ENCODE measurements around the gene SH3BGRL2. TPM values are rescaled to one million over a fixed set of nuclear protein-coding genes. Genes with fewer than 3 reads are reported as not detected.

The SH3BGRL2 gene
- total RNA-seq, 1 experiment from 2014 or later: 11.8 TPM

DNA sequence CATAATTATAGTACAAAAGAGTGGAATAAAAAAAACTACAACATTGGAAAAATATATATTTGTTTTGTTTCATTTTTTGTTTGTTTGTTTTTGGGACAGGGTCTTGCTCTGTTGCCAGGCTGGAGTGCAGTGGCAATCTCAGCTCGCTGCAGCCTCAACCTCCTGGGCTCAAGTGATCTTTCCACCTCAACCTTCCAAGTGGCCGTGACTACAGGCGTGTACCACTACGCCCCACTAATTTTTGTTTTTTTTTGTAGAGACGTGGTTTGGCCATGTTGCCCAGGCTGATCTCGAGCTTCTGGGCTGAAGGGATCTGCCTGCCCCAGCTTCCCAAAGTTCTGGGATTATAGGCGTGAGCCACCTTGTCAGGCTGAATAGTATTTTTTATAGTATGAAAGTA lies 41.4 kb upstream of the SH3BGRL2 start:
- Histone ChIP-seq H4K8ac (replicated peaks; ENCODE audit: insufficient read length, low read depth, low read length) (no peak overlapping the region), H3K79me1 (ENCODE audit: insufficient read depth, low read depth, low read length, poor library complexity, severe bottlenecking) (no peaks in the 10 kb centered on the region), H2AK5ac (ENCODE audit: insufficient read length, low read length) (no peak overlapping the region), H2BK20ac (ENCODE audit: low read depth, low read length, poor library complexity, severe bottlenecking) (no peak overlapping the region), H2AFZ (ENCODE audit: low read length) (no peak overlapping the region), H2BK5ac (ENCODE audit: insufficient read length, low read length) (no peak overlapping the region), H3K9ac (ENCODE audit: extremely low read depth, insufficient read length, low read length) (no peak overlapping the region), H4K20me1 (ENCODE audit: control insufficient read depth, insufficient read depth, insufficient read length) (no peaks in the 10 kb centered on the region), H3T11ph (ENCODE audit: low read length) (no peak overlapping the region), H3K9me3 (ENCODE audit: control insufficient read depth, low read depth, low read length) (no peaks in the 10 kb centered on the region), H3K4me1 (ENCODE audit: insufficient read depth, low read length) (no peaks in the 10 kb centered on the region), H3K23me2 (ENCODE audit: insufficient read length, low read depth, low read length, poor library complexity, severe bottlenecking) (no peaks in the 10 kb centered on the region), H3K18ac (ENCODE audit: insufficient read length, low read depth, low read length) (no peak overlapping the region), H3K27ac (ENCODE audit: insufficient read length, low read depth, low read length) (no peak overlapping the region), H3K14ac (ENCODE audit: insufficient read depth, low read length) (no peak overlapping the region), H3K56ac (ENCODE audit: insufficient read length, low read depth, low read length) (no peak overlapping the region), H2BK12ac (ENCODE audit: insufficient read length, low read depth, low read length) (no peak overlapping the region), H3K27me3 (ENCODE audit: insufficient read depth, low read length) (no peaks in the 10 kb centered on the region), H3K4ac (ENCODE audit: low read depth, low read length) (no peak overlapping the region), H3K23ac (ENCODE audit: insufficient read length, low read depth, low read length) (no peak overlapping the region), H2BK15ac (ENCODE audit: low read depth, low read length) (no peak overlapping the region), H4K91ac (ENCODE audit: insufficient read length, low read depth, low read length) (no peak overlapping the region), H3K4me2 (ENCODE audit: insufficient read depth, insufficient read length, low read length) (no peak overlapping the region), H4K5ac (ENCODE audit: insufficient read length, low read depth, low read length) (no peak overlapping the region), H3K79me2 (ENCODE audit: insufficient read depth, low read length) (no peaks in the 10 kb centered on the region), H2BK120ac (ENCODE audit: low read depth, low read length, poor library complexity, severe bottlenecking) (no peak overlapping the region)
- Mint-ChIP-seq H3K36me3 (ENCODE audit: insufficient read depth in 1 of 3, low read depth in 3 of 3) (no peaks in the 10 kb centered on the region), H3K9me3 (no peaks in the 10 kb centered on the region), H3K4me1 (no peaks in the 10 kb centered on the region), H3K27ac (no peak overlapping the region), H3K27me3 (ENCODE audit: low read depth) (no peaks in the 10 kb centered on the region), H3K4me3 (no peak overlapping the region)
- DNase-seq: no peak
- WGBS (ENCODE audit: extremely low coverage, insufficient read length, low lambda C conversion rate): no CpG with 5 or more reads among the region's 7 CpGs
- TF ChIP-seq, protein P1, sequence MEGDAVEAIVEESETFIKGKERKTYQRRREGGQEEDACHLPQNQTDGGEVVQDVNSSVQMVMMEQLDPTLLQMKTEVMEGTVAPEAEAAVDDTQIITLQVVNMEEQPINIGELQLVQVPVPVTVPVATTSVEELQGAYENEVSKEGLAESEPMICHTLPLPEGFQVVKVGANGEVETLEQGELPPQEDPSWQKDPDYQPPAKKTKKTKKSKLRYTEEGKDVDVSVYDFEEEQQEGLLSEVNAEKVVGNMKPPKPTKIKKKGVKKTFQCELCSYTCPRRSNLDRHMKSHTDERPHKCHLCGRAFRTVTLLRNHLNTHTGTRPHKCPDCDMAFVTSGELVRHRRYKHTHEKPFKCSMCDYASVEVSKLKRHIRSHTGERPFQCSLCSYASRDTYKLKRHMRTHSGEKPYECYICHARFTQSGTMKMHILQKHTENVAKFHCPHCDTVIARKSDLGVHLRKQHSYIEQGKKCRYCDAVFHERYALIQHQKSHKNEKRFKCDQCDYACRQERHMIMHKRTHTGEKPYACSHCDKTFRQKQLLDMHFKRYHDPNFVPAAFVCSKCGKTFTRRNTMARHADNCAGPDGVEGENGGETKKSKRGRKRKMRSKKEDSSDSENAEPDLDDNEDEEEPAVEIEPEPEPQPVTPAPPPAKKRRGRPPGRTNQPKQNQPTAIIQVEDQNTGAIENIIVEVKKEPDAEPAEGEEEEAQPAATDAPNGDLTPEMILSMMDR (conservative IDR thresholded peaks at IDR 0.05): no peak

All from H9 (cell line).